ENCODE data around the gene GPR107.
"Not testable (repeated sequence)": the region's sequence is repeated elsewhere in the genome, so short reads cannot be mapped to it uniquely, and the experiment has no call there.

GPR107 gene

GRCh38 chr9:130021123-130021522 lies 32.6 kb upstream of the GPR107 start:
- no peak overlapping the region for H3K9ac ChIP-seq (ENCODE audit: low read length)
- no peak overlapping the region for H2BK12ac ChIP-seq (ENCODE audit: low read length)
- H3K4me1 ChIP-seq (ENCODE audit: control insufficient read depth in 1 of 2, insufficient read depth in 2 of 2, low read length in 2 of 2), result peaks cover 2 to 7% of the 10 kb centered on the region in 2 experiments
- H3K27ac ChIP-seq (ENCODE audit: low read depth, low read length), result no peak overlapping the region
- no peak overlapping the region for H3K4me2 ChIP-seq (ENCODE audit: low read length)
- H3K4ac ChIP-seq (ENCODE audit: low read depth, low read length), result no peak overlapping the region
- no peak overlapping the region for H4K8ac ChIP-seq (ENCODE audit: low read depth, low read length)
- no peak overlapping the region for H2AK5ac ChIP-seq (ENCODE audit: low read length)
- no peak for DNase-seq
- peaks cover 1% of the 10 kb centered on the region for H3K9me3 ChIP-seq (ENCODE audit: insufficient read depth, low read depth, low read length)
- H2BK5ac ChIP-seq (ENCODE audit: low read depth, low read length, poor library complexity), result no peak overlapping the region
- no peak overlapping the region for H2BK120ac ChIP-seq (ENCODE audit: insufficient read depth, low read length, poor library complexity)
- no peak overlapping the region for H4K91ac ChIP-seq (ENCODE audit: low read depth, low read length)
- H3K79me2 ChIP-seq (ENCODE audit: control insufficient read depth, insufficient read depth, low read length, poor library complexity), result no peaks in the 10 kb centered on the region
- H3K79me1 ChIP-seq (ENCODE audit: low read length), result no peaks in the 10 kb centered on the region
- H3K27me3 ChIP-seq (ENCODE audit: insufficient read depth, low read length), result no peaks in the 10 kb centered on the region
- H3K14ac ChIP-seq (ENCODE audit: low read length), result no peak overlapping the region
- no CpG with 5 or more reads among the region's 2 CpGs for WGBS (ENCODE audit: extremely low coverage, insufficient coverage, insufficient read length)
- H3K4me3 ChIP-seq (ENCODE audit: low read depth, low read length), result no peak overlapping the region
- no peak overlapping the region for H2AFZ ChIP-seq (ENCODE audit: insufficient read depth, low read length, poor library complexity)
- H3K18ac ChIP-seq (ENCODE audit: low read length), result no peak overlapping the region
- no peak overlapping the region for H3K23ac ChIP-seq (ENCODE audit: low read length)
- peaks cover 0 to 3% of the 10 kb centered on the region in 2 experiments for H3K36me3 ChIP-seq (ENCODE audit: control insufficient read depth in 1 of 2, insufficient read depth in 2 of 2, low read length in 2 of 2)
- H4K12ac ChIP-seq (ENCODE audit: low read depth, low read length), result no peak overlapping the region

- not testable (repeated sequence) for H3K4me3 ChIP-seq (ENCODE audit: low read depth, low read length); H4K12ac ChIP-seq (ENCODE audit: low read depth, low read length); H2BK120ac ChIP-seq (ENCODE audit: insufficient read depth, low read length, poor library complexity); H3K36me3 ChIP-seq (ENCODE audit: control insufficient read depth in 1 of 2, insufficient read depth in 2 of 2, low read length in 2 of 2); H3K4me2 ChIP-seq (ENCODE audit: low read length); H2AFZ ChIP-seq (ENCODE audit: insufficient read depth, low read length, poor library complexity); H3K9me3 ChIP-seq (ENCODE audit: insufficient read depth, low read depth, low read length); H3K23ac ChIP-seq (ENCODE audit: low read length); H2BK12ac ChIP-seq (ENCODE audit: low read length); DNase-seq; H3K79me1 ChIP-seq (ENCODE audit: low read length); H4K91ac ChIP-seq (ENCODE audit: low read depth, low read length); H3K14ac ChIP-seq (ENCODE audit: low read length); H3K9ac ChIP-seq (ENCODE audit: low read length); H4K8ac ChIP-seq (ENCODE audit: low read depth, low read length); H3K27ac ChIP-seq (ENCODE audit: low read depth, low read length); H2BK5ac ChIP-seq (ENCODE audit: low read depth, low read length, poor library complexity); H3K27me3 ChIP-seq (ENCODE audit: insufficient read depth, low read length); H2AK5ac ChIP-seq (ENCODE audit: low read length); H3K79me2 ChIP-seq (ENCODE audit: control insufficient read depth, insufficient read depth, low read length, poor library complexity); H3K4me1 ChIP-seq (ENCODE audit: control insufficient read depth in 1 of 2, insufficient read depth in 2 of 2, low read length in 2 of 2); H3K4ac ChIP-seq (ENCODE audit: low read depth, low read length)
- H3K18ac ChIP-seq (ENCODE audit: low read length), result peak overlapping the region; percentile 71
- WGBS (ENCODE audit: extremely low coverage, insufficient coverage, insufficient read length), result no CpG with 5 or more reads among the region's 3 CpGs
Measured at GRCh38 chr9:130021842-130022241, 31.9 kb upstream of the GPR107 start.

GRCh38 chr9:130022566-130023143 lies 31.1 kb upstream of the GPR107 start:
- H3K14ac ChIP-seq (ENCODE audit: low read length), result no peak overlapping the region
- no peaks in the 10 kb centered on the region for H3K79me2 ChIP-seq (ENCODE audit: control insufficient read depth, insufficient read depth, low read length, poor library complexity)
- H2BK120ac ChIP-seq (ENCODE audit: insufficient read depth, low read length, poor library complexity), result no peak overlapping the region
- H4K91ac ChIP-seq (ENCODE audit: low read depth, low read length), result no peak overlapping the region
- no peak overlapping the region for H3K23ac ChIP-seq (ENCODE audit: low read length)
- no peak overlapping the region for H3K27ac ChIP-seq (ENCODE audit: low read depth, low read length)
- H3K9me3 ChIP-seq (ENCODE audit: insufficient read depth, low read depth, low read length), result peaks cover 1% of the 10 kb centered on the region
- no CpG with 5 or more reads among the region's 8 CpGs for WGBS (ENCODE audit: extremely low coverage, insufficient coverage, insufficient read length)
- no peak overlapping the region for H3K4me2 ChIP-seq (ENCODE audit: low read length)
- H2BK5ac ChIP-seq (ENCODE audit: low read depth, low read length, poor library complexity), result no peak overlapping the region
- H3K4ac ChIP-seq (ENCODE audit: low read depth, low read length), result no peak overlapping the region
- no peak overlapping the region for H2AFZ ChIP-seq (ENCODE audit: insufficient read depth, low read length, poor library complexity)
- H3K36me3 ChIP-seq (ENCODE audit: control insufficient read depth in 1 of 2, insufficient read depth in 2 of 2, low read length in 2 of 2), result peaks cover 0 to 3% of the 10 kb centered on the region in 2 experiments
- no peak overlapping the region for H2BK12ac ChIP-seq (ENCODE audit: low read length)
- no peak overlapping the region for H3K9ac ChIP-seq (ENCODE audit: low read length)
- no peak overlapping the region for H4K12ac ChIP-seq (ENCODE audit: low read depth, low read length)
- no peak for DNase-seq
- no peak overlapping the region for H3K18ac ChIP-seq (ENCODE audit: low read length)
- H3K27me3 ChIP-seq (ENCODE audit: insufficient read depth, low read length), result no peaks in the 10 kb centered on the region
- no peak overlapping the region for H2AK5ac ChIP-seq (ENCODE audit: low read length)
- H3K4me1 ChIP-seq (ENCODE audit: control insufficient read depth in 1 of 2, insufficient read depth in 2 of 2, low read length in 2 of 2), result peaks cover 2 to 7% of the 10 kb centered on the region in 2 experiments
- no peaks in the 10 kb centered on the region for H3K79me1 ChIP-seq (ENCODE audit: low read length)
- no peak overlapping the region for H4K8ac ChIP-seq (ENCODE audit: low read depth, low read length)
- H3K4me3 ChIP-seq (ENCODE audit: low read depth, low read length), result no peak overlapping the region

DNA sequence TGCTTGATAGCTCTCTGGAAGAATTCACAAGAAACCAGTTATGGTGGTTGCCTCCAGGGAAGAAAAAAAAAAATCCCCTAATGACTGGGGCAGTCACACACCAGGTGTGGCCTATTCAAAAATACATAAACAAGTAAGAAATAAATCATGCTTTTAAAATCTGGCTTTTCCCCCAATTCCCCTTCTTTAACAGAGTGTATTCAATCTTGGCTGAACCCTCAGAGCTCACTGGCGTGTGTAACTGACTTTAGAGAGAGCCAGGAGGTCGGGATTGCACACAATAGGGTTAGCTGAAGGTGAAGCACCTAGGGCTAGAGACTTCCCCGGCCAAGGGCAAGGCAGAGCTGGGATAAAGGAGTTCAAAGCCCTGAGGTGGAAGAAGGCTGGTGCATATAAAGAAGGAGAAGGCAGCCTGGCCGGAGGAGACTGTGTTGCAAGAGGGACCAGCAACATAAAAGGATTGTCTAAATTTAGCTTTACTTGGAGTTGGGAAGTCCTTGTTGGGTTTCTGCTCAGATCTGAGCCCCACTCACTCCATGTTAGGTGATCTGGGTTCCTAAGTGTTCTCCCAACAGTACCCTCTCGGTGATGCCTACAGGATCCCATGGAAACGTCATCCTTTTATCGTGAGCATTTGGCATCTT lies 30.4 kb upstream of the GPR107 start:
- H3K27me3 ChIP-seq (ENCODE audit: insufficient read depth, low read length), result no peaks in the 10 kb centered on the region
- H3K9ac ChIP-seq (ENCODE audit: low read length), result no peak overlapping the region
- no CpG with 5 or more reads among the region's 7 CpGs for WGBS (ENCODE audit: extremely low coverage, insufficient coverage, insufficient read length)
- no peak overlapping the region for H3K14ac ChIP-seq (ENCODE audit: low read length)
- no peak overlapping the region for H2BK12ac ChIP-seq (ENCODE audit: low read length)
- peak overlapping the region; percentile 42 for H4K8ac ChIP-seq (ENCODE audit: low read depth, low read length)
- H3K79me2 ChIP-seq (ENCODE audit: control insufficient read depth, insufficient read depth, low read length, poor library complexity), result no peaks in the 10 kb centered on the region
- H3K4me2 ChIP-seq (ENCODE audit: low read length), result no peak overlapping the region
- no peaks in the 10 kb centered on the region for H3K79me1 ChIP-seq (ENCODE audit: low read length)
- H2BK5ac ChIP-seq (ENCODE audit: low read depth, low read length, poor library complexity), result no peak overlapping the region
- no peak overlapping the region for H2BK120ac ChIP-seq (ENCODE audit: insufficient read depth, low read length, poor library complexity)
- H3K4me1 ChIP-seq (ENCODE audit: control insufficient read depth in 1 of 2, insufficient read depth in 2 of 2, low read length in 2 of 2), result peaks cover 2 to 7% of the 10 kb centered on the region in 2 experiments
- H4K91ac ChIP-seq (ENCODE audit: low read depth, low read length), result peak overlapping the region; percentile 37
- H3K9me3 ChIP-seq (ENCODE audit: insufficient read depth, low read depth, low read length), result peaks cover 1% of the 10 kb centered on the region
- H3K18ac ChIP-seq (ENCODE audit: low read length), result peak overlapping the region; percentile 71
- H3K4me3 ChIP-seq (ENCODE audit: low read depth, low read length), result no peak overlapping the region
- H2AK5ac ChIP-seq (ENCODE audit: low read length), result peak overlapping the region; percentile 83
- no peak overlapping the region for H2AFZ ChIP-seq (ENCODE audit: insufficient read depth, low read length, poor library complexity)
- H4K12ac ChIP-seq (ENCODE audit: low read depth, low read length), result no peak overlapping the region
- no peak overlapping the region for H3K4ac ChIP-seq (ENCODE audit: low read depth, low read length)
- H3K23ac ChIP-seq (ENCODE audit: low read length), result no peak overlapping the region
- no peak overlapping the region for H3K27ac ChIP-seq (ENCODE audit: low read depth, low read length)
- H3K36me3 ChIP-seq (ENCODE audit: control insufficient read depth in 1 of 2, insufficient read depth in 2 of 2, low read length in 2 of 2), result peaks cover 0 to 3% of the 10 kb centered on the region in 2 experiments
- DNase-seq, result peak; percentile 60 to 85

Measured in trophoblast cell (in vitro differentiated cells and primary cell).